Testis (tissue), 3 donors: Measurements from ENCODE around the gene DERL3. TPM values are rescaled to one million over a fixed set of nuclear protein-coding genes. Genes with fewer than 3 reads are reported as not detected.

Source experiments
- DNase-seq: peaks from one replicate; pipeline ENCODE4 v3.0.0-alpha.2; 2019
- H3K27ac ChIP-seq, 2 donors: fragments of 200-600 bp; sonication (generic); one replicate each; pipeline ENCODE4 v1.5.1; 2019
- H3K27me3 ChIP-seq: fragments of 200-600 bp; sonication (generic); one replicate; pipeline ENCODE4 v1.5.1; 2019
- H3K36me3 ChIP-seq: fragments of 200-600 bp; sonication (generic); one replicate; pipeline ENCODE4 v1.5.1; 2017; ENCODE audit warnings: low read depth; ENCODE audit errors: missing control alignments
- H3K4me1 ChIP-seq: fragments of 200-600 bp; sonication (generic); one replicate; pipeline ENCODE4 v1.5.1; 2019
- H3K4me3 ChIP-seq, 2 donors: fragments of 200-600 bp; sonication (generic); one replicate each; pipeline ENCODE4 v1.5.1; 2017 to 2019
- H3K9me3 ChIP-seq: fragments of 200-600 bp; sonication (generic); one replicate; pipeline ENCODE4 v1.5.1; 2017
- CTCF ChIP-seq, 3 experiments: fragments of 450-650 bp in 2 of 3; fragments of 200-600 bp in 1 of 3; sonication (generic) in 1 of 3; IDR thresholded peaks; one replicate each; pipeline ENCODE4 v1.5.1; 2016 to 2019; ENCODE audit warnings: antibody characterized with exemption in 3 of 3, mild to moderate bottlenecking in 2 of 3, moderate library complexity in 1 of 3
- POLR2A ChIP-seq: fragments of 450-650 bp; IDR thresholded peaks from one replicate; pipeline ENCODE4 v1.6.1; 2017; ENCODE audit warnings: antibody characterized with exemption, mild to moderate bottlenecking, moderate library complexity
- WGBS, 2 donors: methylation state at CpG; one replicate each; pipeline ENCODE4 v1.1.5; 2018; 5-methylcytosine and 5-hydroxymethylcytosine counted together
- intact Hi-C: fragments of 100-400 bp; cut with DNase I; formaldehyde crosslinking; loops from one replicate; pipeline ENCODE4 v1.15.1; 2023; ENCODE audit warnings: low total_unique reads
- polyA plus RNA-seq: library from polyadenylated mRNA; stranded (reverse); fragments of 350-450 nt; fragmentation: Illumina TruSeq; extraction: RNeasy Lipid Tissue Mini Kit (QIAGEN cat#74804); gene quantifications from one replicate; pipeline ENCODE4 v1.2.3, GENCODE V29; 2014; ENCODE audit warnings: low read depth, low replicate concordance; ENCODE audit not compliant: insufficient read depth
- total RNA-seq, 2 donors: library from RNA; depleted of rRNA; stranded (reverse); fragments of >200 nt; gene quantifications; one replicate each; pipeline ENCODE4 v1.2.3, GENCODE V29; 2016

DERL3 gene
- total and polyA plus RNA-seq, 3 donors from 2014 or later = 14.9 to 48.7 (median 16.2) TPM

DNA sequence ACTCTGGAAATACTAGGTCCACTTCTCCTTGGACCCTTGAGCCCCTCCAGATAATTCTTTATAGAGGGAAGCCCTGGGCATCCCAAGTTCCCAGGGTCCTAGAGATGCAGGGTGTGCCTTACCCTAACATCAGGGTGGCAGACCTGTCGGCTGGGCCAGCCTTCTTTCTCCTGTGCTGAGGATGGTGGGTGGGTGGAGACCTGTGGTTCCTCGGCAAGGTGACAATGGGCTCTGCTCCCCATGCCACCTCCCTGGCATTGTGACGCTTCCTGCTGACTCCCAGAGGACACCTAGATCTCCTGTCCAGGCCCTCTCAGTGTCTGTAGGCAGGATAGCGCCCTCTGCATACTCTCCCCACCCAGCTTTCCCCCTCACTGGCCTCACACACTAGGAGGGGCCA is 3.8 kb upstream of the DERL3 start:
- no peak for DNase-seq
- no peaks in the 10 kb centered on the region for H3K27me3 ChIP-seq
- WGBS, 2 donors = 85 to 88% methylated on average over 3 to 4 of the region's 4 CpGs
- no peak overlapping the region for H3K4me3 ChIP-seq
- TF ChIP-seq POLR2A (no peak), CTCF (IDR thresholded peaks at IDR 0.05) (no peak)
- peaks cover 26% of the 10 kb centered on the region for H3K4me1 ChIP-seq
- intact Hi-C loops = no loop called here
- no peak overlapping the region for H3K27ac ChIP-seq
- no peaks in the 10 kb centered on the region for H3K36me3 ChIP-seq
- H3K9me3 ChIP-seq = no peaks in the 10 kb centered on the region

DNA sequence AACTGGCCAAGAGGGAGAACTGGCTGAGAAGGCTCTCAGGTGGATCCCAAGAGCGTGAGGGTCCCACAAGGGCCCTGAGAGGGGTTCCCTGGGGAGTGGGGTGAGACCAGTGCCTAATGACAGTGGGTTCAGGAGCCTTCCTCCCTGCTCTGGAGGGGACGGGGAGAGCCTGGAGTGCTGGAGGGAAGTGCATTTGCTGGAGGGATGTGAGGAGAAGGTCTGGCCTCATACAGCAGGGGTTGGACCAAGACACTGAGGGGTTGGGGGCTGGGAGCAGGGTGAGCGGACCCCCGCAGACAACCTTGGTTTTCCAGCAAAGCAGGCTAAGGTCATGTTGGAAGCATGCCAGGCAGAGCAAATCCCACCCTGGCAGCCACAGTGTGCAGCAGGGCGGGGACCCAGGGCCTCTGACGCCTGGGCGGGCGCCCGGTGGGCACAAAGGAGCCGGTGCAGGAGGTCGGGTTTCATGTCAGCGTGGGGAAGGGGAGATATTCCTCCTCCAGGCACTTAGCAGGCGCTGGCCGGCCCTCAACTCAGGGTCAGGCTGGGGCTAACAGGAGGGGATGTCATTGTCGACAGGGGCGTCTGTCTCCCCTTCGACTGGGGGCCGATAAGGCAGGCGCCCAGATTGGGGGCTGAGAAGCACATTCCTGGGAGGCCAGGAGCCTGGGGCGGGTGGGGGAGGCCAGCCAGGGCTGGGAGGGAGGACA is 3.1 kb upstream of the DERL3 start:
- H3K27ac ChIP-seq = no peak overlapping the region
- TF ChIP-seq CTCF (IDR thresholded peaks at IDR 0.05) = no peak
- no peak for TF ChIP-seq POLR2A
- DNase-seq = no peak
- H3K27me3 ChIP-seq = no peaks in the 10 kb centered on the region
- no peaks in the 10 kb centered on the region for H3K9me3 ChIP-seq
- H3K36me3 ChIP-seq = no peaks in the 10 kb centered on the region
- H3K4me1 ChIP-seq = peaks cover 24% of the 10 kb centered on the region
- intact Hi-C loops = no loop called here
- WGBS, 2 donors = 69 to 84% methylated on average over 19 to 20 of the region's 20 CpGs
- no peak overlapping the region for H3K4me3 ChIP-seq

GRCh38 chr22:23841292-23841691 is 2.5 kb upstream of the DERL3 start:
- Histone ChIP-seq H3K27me3 (no peaks in the 10 kb centered on the region), H3K36me3 (no peaks in the 10 kb centered on the region), H3K4me1 (peaks cover 18% of the 10 kb centered on the region), H3K9me3 (no peaks in the 10 kb centered on the region), H3K27ac (no peak overlapping the region), H3K4me3 (no peak overlapping the region)
- WGBS, 2 donors = 74 to 78% methylated on average over 5 of the region's 5 CpGs
- DNase-seq = no peak
- intact Hi-C loops = no loop called here
- TF ChIP-seq CTCF (IDR thresholded peaks at IDR 0.05) (no peak), POLR2A (no peak)

GRCh38 chr22:23840026-23840425 is 1.2 kb upstream of the DERL3 start:
- TF ChIP-seq POLR2A = no peak
- no peak for TF ChIP-seq CTCF (IDR thresholded peaks at IDR 0.05)
- H3K27me3 ChIP-seq = no peaks in the 10 kb centered on the region
- H3K9me3 ChIP-seq = no peaks in the 10 kb centered on the region
- H3K4me3 ChIP-seq = no peak overlapping the region
- H3K27ac ChIP-seq = no peak overlapping the region
- no peak for DNase-seq
- 69 to 78% methylated on average over 7 of the region's 7 CpGs for WGBS, 2 donors
- no peaks in the 10 kb centered on the region for H3K36me3 ChIP-seq
- intact Hi-C loops = no loop called here
- peaks cover 20% of the 10 kb centered on the region for H3K4me1 ChIP-seq
